SW480 (cell line): ENCODE measurements around the gene KCTD1.
A peak's percentile ranks its signal among the peaks of the same experiment; 100 is the strongest.

Source experiments
- DNase-seq: peaks from one replicate; pipeline ENCODE4 v3.0.0-alpha.2; 2016; ENCODE audit warnings: low spot score

Gene KCTD1

GRCh38 chr18:26425148-26425531 lies 123.2 kb downstream of the KCTD1 start:
- DNase-seq = no peak

GRCh38 chr18:26424428-26425147 lies 123.8 kb downstream of the KCTD1 start:
- no peak for DNase-seq

- no peak for DNase-seq
Observed at GRCh38 chr18:26422472-26423162, 125.7 kb downstream of the KCTD1 start.

GRCh38 chr18:26421931-26422330 lies 126.4 kb downstream of the KCTD1 start:
- no peak for DNase-seq

- no peak for DNase-seq
Observed at GRCh38 chr18:26421503-26421902, 126.8 kb downstream of the KCTD1 start.

- no peak for DNase-seq
Observed at GRCh38 chr18:26419746-26420145, 128.6 kb downstream of the KCTD1 start.

GRCh38 chr18:26418225-26418624 lies 130.1 kb downstream of the KCTD1 start:
- no peak for DNase-seq

- DNase-seq = no peak
Observed at GRCh38 chr18:26417190-26417589, 131.2 kb downstream of the KCTD1 start.

- DNase-seq = no peak
Observed at GRCh38 chr18:26416652-26417150, 131.7 kb downstream of the KCTD1 start.

- DNase-seq = no peak
Observed at GRCh38 chr18:26415631-26416030, 132.7 kb downstream of the KCTD1 start.

- no peak for DNase-seq
Observed at GRCh38 chr18:26414901-26415440, 133.4 kb downstream of the KCTD1 start.

GRCh38 chr18:26409091-26409490 lies 139.3 kb downstream of the KCTD1 start:
- DNase-seq = no peak

GRCh38 chr18:26407736-26408601 lies 140.4 kb downstream of the KCTD1 start:
- DNase-seq = no peak

- DNase-seq = no peak
Observed at GRCh38 chr18:26406854-26407517, 141.4 kb downstream of the KCTD1 start.

- DNase-seq = no peak
Observed at GRCh38 chr18:26406324-26406723, 142.0 kb downstream of the KCTD1 start.

- DNase-seq = peak; percentile 19
Observed at GRCh38 chr18:26405190-26405801, 143.1 kb downstream of the KCTD1 start.
